ENCODE results near the gene SCARB2. TPM values are rescaled to one million over a fixed set of nuclear protein-coding genes. Genes with fewer than 3 reads are reported as not detected.

The SCARB2 gene
- total and polyA plus RNA-seq, 2 donors (not counting 1 experiment from before 2014, with no cell fraction given): 195 to 365 TPM

GRCh38 chr4:76197971-76198410 is 15.6 kb downstream of the SCARB2 start:
- no peaks in the 10 kb centered on the region for H4K20me1 ChIP-seq (ENCODE audit: control insufficient read depth, extremely low read depth, insufficient read depth, low read length)

GRCh38 chr4:76197031-76197743 is 16.4 kb downstream of the SCARB2 start:
- TF ChIP-seq CTCF (conservative IDR thresholded peaks at IDR 0.05 in 1 of 2, IDR thresholded peaks at IDR 0.05 in 1 of 2; ENCODE audit: low read depth in 1 of 2, low read length in 2 of 2): no peak
- TF ChIP-seq EZH2 (IDR thresholded peaks at IDR 0.05; ENCODE audit: low read length, missing control alignments): no peak
- no peak overlapping the region for H3K4me3 ChIP-seq (replicated peaks in 1 of 4; ENCODE audit: control extremely low read depth in 1 of 4, insufficient read depth in 1 of 4, low read depth in 3 of 4, low read length in 4 of 4)
- peak overlapping the region; percentile 59 for H3K4me2 ChIP-seq (ENCODE audit: extremely low read depth, insufficient read depth, low read length)
- no peaks in the 10 kb centered on the region for H3K9me3 ChIP-seq (ENCODE audit: control insufficient read depth, insufficient read depth, low read depth, low read length)
- no peak overlapping the region for H2AFZ ChIP-seq (ENCODE audit: low read length)
- H3K36me3 ChIP-seq (ENCODE audit: control insufficient read depth, insufficient read depth, low read length): peaks cover 3% of the 10 kb centered on the region
- no peaks in the 10 kb centered on the region for H4K20me1 ChIP-seq (ENCODE audit: control insufficient read depth, extremely low read depth, insufficient read depth, low read length)
- no peaks in the 10 kb centered on the region for H3K27me3 ChIP-seq (ENCODE audit: control insufficient read depth, insufficient read depth, low read length)
- H3K79me2 ChIP-seq (ENCODE audit: control insufficient read depth, insufficient read depth, low read length): peaks cover 66% of the 10 kb centered on the region
- H3K27ac ChIP-seq (ENCODE audit: insufficient read depth, low read length): peak overlapping the region; percentile 69
- H3K9ac ChIP-seq (ENCODE audit: insufficient read depth, low read length): no peak overlapping the region
- H3K4me1 ChIP-seq (ENCODE audit: control insufficient read depth, extremely low read depth, insufficient read depth, low read length): peaks cover 49% of the 10 kb centered on the region
- peak in 1 of 2 donors; percentile 76 for DNase-seq (ENCODE audit: low read depth in 2 of 2)

More at GRCh38 chr4:76197971-76198410, 15.6 kb downstream of the SCARB2 start:
- peaks cover under 1% of the 10 kb centered on the region for H3K36me3 ChIP-seq (ENCODE audit: control insufficient read depth, insufficient read depth, low read length)
- H2AFZ ChIP-seq (ENCODE audit: low read length): no peak overlapping the region
- no peak overlapping the region for H3K9ac ChIP-seq (ENCODE audit: insufficient read depth, low read length)
- peaks cover 63% of the 10 kb centered on the region for H3K79me2 ChIP-seq (ENCODE audit: control insufficient read depth, insufficient read depth, low read length)
- H3K4me1 ChIP-seq (ENCODE audit: control insufficient read depth, extremely low read depth, insufficient read depth, low read length): peaks cover 49% of the 10 kb centered on the region
- peak overlapping the region in 2 of 4 experiments; percentile 17 to 33 for H3K4me3 ChIP-seq (replicated peaks in 1 of 4; ENCODE audit: control extremely low read depth in 1 of 4, insufficient read depth in 1 of 4, low read depth in 3 of 4, low read length in 4 of 4)
- TF ChIP-seq CTCF (conservative IDR thresholded peaks at IDR 0.05 in 1 of 2, IDR thresholded peaks at IDR 0.05 in 1 of 2; ENCODE audit: low read depth in 1 of 2, low read length in 2 of 2) (no peak), EZH2 (IDR thresholded peaks at IDR 0.05; ENCODE audit: low read length, missing control alignments) (no peak)
- H3K4me2 ChIP-seq (ENCODE audit: extremely low read depth, insufficient read depth, low read length): peak overlapping the region; percentile 59
- H3K9me3 ChIP-seq (ENCODE audit: control insufficient read depth, insufficient read depth, low read depth, low read length): no peaks in the 10 kb centered on the region
- H3K27ac ChIP-seq (ENCODE audit: insufficient read depth, low read length): peak overlapping the region; percentile 69
- DNase-seq (ENCODE audit: low read depth in 2 of 2): peak; percentile 79 to 89
- H3K27me3 ChIP-seq (ENCODE audit: control insufficient read depth, insufficient read depth, low read length): no peaks in the 10 kb centered on the region

- no peak for TF ChIP-seq CTCF (conservative IDR thresholded peaks at IDR 0.05 in 1 of 2, IDR thresholded peaks at IDR 0.05 in 1 of 2; ENCODE audit: low read depth in 1 of 2, low read length in 2 of 2)
- TF ChIP-seq EZH2 (IDR thresholded peaks at IDR 0.05; ENCODE audit: low read length, missing control alignments): no peak
- no peak for DNase-seq (ENCODE audit: low read depth in 2 of 2)
- Histone ChIP-seq H2AFZ (ENCODE audit: low read length) (no peak overlapping the region), H4K20me1 (ENCODE audit: control insufficient read depth, extremely low read depth, insufficient read depth, low read length) (no peaks in the 10 kb centered on the region), H3K9me3 (ENCODE audit: control insufficient read depth, insufficient read depth, low read depth, low read length) (no peaks in the 10 kb centered on the region), H3K4me3 (replicated peaks in 1 of 4; ENCODE audit: control extremely low read depth in 1 of 4, insufficient read depth in 1 of 4, low read depth in 3 of 4, low read length in 4 of 4) (no peak overlapping the region), H3K4me2 (ENCODE audit: extremely low read depth, insufficient read depth, low read length) (no peak overlapping the region), H3K79me2 (ENCODE audit: control insufficient read depth, insufficient read depth, low read length) (peaks cover 63% of the 10 kb centered on the region), H3K9ac (ENCODE audit: insufficient read depth, low read length) (no peak overlapping the region), H3K4me1 (ENCODE audit: control insufficient read depth, extremely low read depth, insufficient read depth, low read length) (peaks cover 49% of the 10 kb centered on the region), H3K27ac (ENCODE audit: insufficient read depth, low read length) (peak overlapping the region; percentile 69), H3K36me3 (ENCODE audit: control insufficient read depth, insufficient read depth, low read length) (peaks cover 3% of the 10 kb centered on the region), H3K27me3 (ENCODE audit: control insufficient read depth, insufficient read depth, low read length) (no peaks in the 10 kb centered on the region)
Measured at GRCh38 chr4:76196376-76196775, 17.2 kb downstream of the SCARB2 start.

Measured in fibroblast of lung (primary cell).